H1 (cell line): ENCODE results near the gene MAPK4. TPM values are rescaled to one million over a fixed set of nuclear protein-coding genes. Genes with fewer than 3 reads are reported as not detected.

ENCODE experiments used
- CTCF ChIA-PET: fragments of 300-600 bp; sonication (Branson Sonifier 250); formaldehyde crosslinking; loops from one replicate; lab custom pipeline; 2021; ENCODE audit not compliant: partially characterized antibody; lab: Charles Lee
- POLR2A ChIA-PET: fragments of 300-600 bp; sonication (Branson Sonifier 250); formaldehyde crosslinking; loops from one replicate; lab custom pipeline; 2021; ENCODE audit warnings: inconsistent platforms; ENCODE audit not compliant: partially characterized antibody; lab: Charles Lee
- DNase-seq, 2 experiments: peaks; one replicate each; pipeline versions ENCODE4 v3.0.0 to v3.0.0-alpha.2; 2010 to 2022; ENCODE audit warnings: low spot score in 2 of 2, low read depth in 1 of 2, mixed read lengths in 1 of 2
- FAIRE-seq: peaks from 2 replicates; lab custom pipeline; 2011; peaks lifted over from hg19 to GRCh38; lab: Jason Lieb, UNC
- H2AFZ ChIP-seq: 2 replicates; pipeline ENCODE4 v1.8.1; 2012; ENCODE audit warnings: low read length, inconsistent platforms
- H2AK5ac ChIP-seq: 2 replicates; pipeline ENCODE4 v1.6.1; 2013; ENCODE audit warnings: low read depth, low read length
- H2BK120ac ChIP-seq: replicated peaks from 2 replicates; pipeline ENCODE3; 2013; ENCODE audit warnings: low read depth, low read length, inconsistent platforms
- H2BK12ac ChIP-seq: 2 replicates; pipeline ENCODE4 v1.6.1; 2013; ENCODE audit warnings: low read depth, low read length
- H2BK15ac ChIP-seq: 2 replicates; pipeline ENCODE4 v1.6.1; 2013; ENCODE audit warnings: low read length
- H2BK20ac ChIP-seq: 2 replicates; pipeline ENCODE4 v1.6.1; 2013; ENCODE audit warnings: low read length
- H2BK5ac ChIP-seq: 2 replicates; pipeline ENCODE4 v1.6.1; 2013; ENCODE audit warnings: low read depth, low read length
- H3K14ac ChIP-seq: 2 replicates; pipeline ENCODE4 v1.6.1; 2013; ENCODE audit warnings: inconsistent platforms; ENCODE audit not compliant: insufficient read length
- H3K18ac ChIP-seq: 2 replicates; pipeline ENCODE4 v1.6.1; 2013; ENCODE audit warnings: low read length; ENCODE audit errors: extremely low read depth
- H3K23ac ChIP-seq: 2 replicates; pipeline ENCODE4 v1.6.1; 2013; ENCODE audit warnings: inconsistent platforms; ENCODE audit not compliant: insufficient read length
- H3K23me2 ChIP-seq: 2 replicates; pipeline ENCODE4 v1.6.1; 2013; ENCODE audit warnings: low read depth, low read length
- H3K27ac ChIP-seq: 2 replicates; pipeline ENCODE4 v1.6.1; 2011; ENCODE audit warnings: low read depth, low read length, inconsistent platforms
- H3K27me3 ChIP-seq, 4 experiments: replicated peaks in 1 of 4; 1 replicate in 1 of 4; 2 replicates in 3 of 4; pipeline versions ENCODE4 v1.6.1 to v1.8.1; 2011 to 2013; ENCODE audit warnings: low read length in 3 of 4, mild to moderate bottlenecking in 3 of 4, inconsistent platforms in 2 of 4, mixed read lengths in 2 of 4, moderate library complexity in 1 of 4; ENCODE audit not compliant: control insufficient read depth in 3 of 4, insufficient read depth in 3 of 4; ENCODE audit errors: extremely low read depth in 1 of 4
- H3K36me3 ChIP-seq, 4 experiments: 2 replicates each; pipeline versions ENCODE4 v1.6.1 to v1.8.1; 2011 to 2013; ENCODE audit warnings: mild to moderate bottlenecking in 4 of 4, low read length in 3 of 4, moderate library complexity in 2 of 4, control low read depth in 1 of 4, inconsistent platforms in 1 of 4; ENCODE audit not compliant: insufficient read depth in 4 of 4, control insufficient read depth in 2 of 4
- H3K4ac ChIP-seq: replicated peaks from 2 replicates; pipeline ENCODE3; 2013; ENCODE audit warnings: low read length, low read depth, mixed read lengths, inconsistent platforms; ENCODE audit not compliant: insufficient read length
- H3K4me1 ChIP-seq, 4 experiments: replicated peaks in 1 of 4; 1 replicate in 1 of 4; 2 replicates in 3 of 4; pipeline versions ENCODE4 v1.6.1 to v1.8.1; 2011 to 2013; ENCODE audit warnings: low read length in 3 of 4, inconsistent platforms in 2 of 4, mixed read lengths in 1 of 4; ENCODE audit not compliant: insufficient read depth in 4 of 4, control insufficient read depth in 3 of 4
- H3K4me2 ChIP-seq, 2 experiments: 2 replicates each; pipeline versions ENCODE4 v1.6.1 to v1.8.1; 2011 to 2013; ENCODE audit warnings: low read depth in 2 of 2, low read length in 2 of 2, control low read depth in 1 of 2, inconsistent platforms in 1 of 2, mild to moderate bottlenecking in 1 of 2; ENCODE audit not compliant: insufficient read depth in 1 of 2
- H3K4me3 ChIP-seq, 4 experiments: fragments of 200-600, 300-600 bp in 1 of 4; sonication (generic), shearing (Covaris generic), sonication (Bioruptor Twin) in 1 of 4; 2 replicates each; pipeline versions ENCODE4 v1.5.1 to v1.8.1; 2011 to 2016; ENCODE audit warnings: low read length in 4 of 4, low read depth in 3 of 4, control low read depth in 2 of 4, inconsistent platforms in 2 of 4, mild to moderate bottlenecking in 2 of 4, mixed read lengths in 1 of 4, moderate library complexity in 1 of 4; ENCODE audit not compliant: insufficient read depth in 2 of 4; ENCODE audit errors: extremely low read depth in 1 of 4
- H3K56ac ChIP-seq: replicated peaks from 2 replicates; pipeline ENCODE3; 2013; ENCODE audit warnings: low read depth, mild to moderate bottlenecking, mixed read lengths, low read length, inconsistent platforms; ENCODE audit not compliant: insufficient read length
- H3K79me1 ChIP-seq: 2 replicates; pipeline ENCODE4 v1.6.1; 2013; ENCODE audit warnings: low read depth, low read length, control low read depth
- H3K79me2 ChIP-seq, 2 experiments: 2 replicates each; pipeline versions ENCODE4 v1.6.1 to v1.8.1; 2012 to 2013; ENCODE audit warnings: low read length in 2 of 2, mild to moderate bottlenecking in 2 of 2, inconsistent platforms in 1 of 2; ENCODE audit not compliant: insufficient read depth in 2 of 2, control insufficient read depth in 1 of 2
- H3K9ac ChIP-seq, 4 experiments: replicated peaks in 1 of 4; 1 replicate in 1 of 4; 2 replicates in 3 of 4; pipeline versions ENCODE4 v1.6.1 to v1.8.1; 2011 to 2013; ENCODE audit warnings: low read depth in 3 of 4, low read length in 3 of 4, control low read depth in 2 of 4, mild to moderate bottlenecking in 2 of 4, moderate library complexity in 2 of 4, inconsistent platforms in 1 of 4; ENCODE audit errors: extremely low read depth in 1 of 4
- H3K9me3 ChIP-seq, 2 experiments: 2 replicates each; pipeline versions ENCODE4 v1.6.1 to v1.8.1; 2012 to 2013; ENCODE audit warnings: mild to moderate bottlenecking in 2 of 2, moderate library complexity in 2 of 2, control low read depth in 1 of 2, inconsistent platforms in 1 of 2, low read depth in 1 of 2, low read length in 1 of 2, mixed read lengths in 1 of 2; ENCODE audit not compliant: insufficient read depth in 2 of 2
- H4K20me1 ChIP-seq, 2 experiments: replicated peaks in 1 of 2; 2 replicates each; pipeline versions ENCODE3 to v1.8.1; 2011 to 2013; ENCODE audit warnings: inconsistent platforms in 2 of 2, low read length in 2 of 2, mild to moderate bottlenecking in 1 of 2; ENCODE audit not compliant: insufficient read depth in 2 of 2, control insufficient read depth in 1 of 2
- H4K5ac ChIP-seq: 2 replicates; pipeline ENCODE4 v1.6.1; 2013; ENCODE audit warnings: low read length, low read depth, mixed read lengths, inconsistent platforms; ENCODE audit not compliant: insufficient read length
- H4K8ac ChIP-seq: 2 replicates; pipeline ENCODE4 v1.8.0; 2013; ENCODE audit warnings: mild to moderate bottlenecking, moderate library complexity, low read length, inconsistent platforms; ENCODE audit not compliant: insufficient read depth; ENCODE audit errors: extremely low read depth
- H4K91ac ChIP-seq: replicated peaks from 2 replicates; pipeline ENCODE3; 2013; ENCODE audit warnings: low read length, mixed read lengths, inconsistent platforms; ENCODE audit not compliant: insufficient read length
- BACH1 ChIP-seq: IDR thresholded peaks from 2 replicates; pipeline ENCODE4 v1.6.1; 2012; ENCODE audit warnings: low read length, improper control_type of control experiment
- BCL11A ChIP-seq, 2 experiments: IDR thresholded peaks; one replicate each; pipeline ENCODE4 v1.6.1; 2011; ENCODE audit warnings: low read depth in 2 of 2, low read length in 2 of 2, mild to moderate bottlenecking in 2 of 2
- CEBPB ChIP-seq: IDR thresholded peaks from 2 replicates; pipeline ENCODE4 v1.6.1; 2012; ENCODE audit warnings: low read depth, low read length
- CREB1 ChIP-seq: IDR thresholded peaks from 2 replicates; pipeline ENCODE4 v1.6.1; 2012; ENCODE audit warnings: inconsistent platforms
- CTBP2 ChIP-seq: IDR thresholded peaks from 2 replicates; pipeline ENCODE4 v1.7.0; 2011; ENCODE audit warnings: borderline replicate concordance, mild to moderate bottlenecking, moderate library complexity, mixed read lengths, low read length; ENCODE audit not compliant: insufficient read depth, insufficient read length
- JUND ChIP-seq: IDR thresholded peaks from 2 replicates; pipeline ENCODE4 v1.6.1; 2011; ENCODE audit warnings: mild to moderate bottlenecking, improper control_type of control experiment, low read length
- KDM1A ChIP-seq: fragments of 200-600, 300-600 bp; sonication (generic); IDR thresholded peaks from 2 replicates; pipeline ENCODE4 v1.7.1; 2016; ENCODE audit warnings: mild to moderate bottlenecking, low read length, borderline replicate concordance
- PHF8 ChIP-seq: fragments of 200-600 bp; sonication (generic); conservative IDR thresholded peaks from 2 replicates; pipeline ENCODE4 v1.7.1; 2012; ENCODE audit warnings: low read depth, mild to moderate bottlenecking, inconsistent platforms, low read length, moderate library complexity
- RNF2 ChIP-seq: fragments of 200-900, 300-1000 bp; sonication (generic); IDR thresholded peaks from 2 replicates; pipeline ENCODE4 v1.7.1; 2016; ENCODE audit warnings: borderline replicate concordance, low read depth, mild to moderate bottlenecking, antibody characterized with exemption, low read length; ENCODE audit not compliant: poor library complexity, severe bottlenecking; ENCODE audit errors: missing control alignments
- SIX5 ChIP-seq: IDR thresholded peaks from 2 replicates; pipeline ENCODE4 v1.6.1; 2011; ENCODE audit warnings: mild to moderate bottlenecking, low read depth, low read length
- TAF1 ChIP-seq: IDR thresholded peaks from 2 replicates; pipeline ENCODE4 v1.6.1; 2011; ENCODE audit warnings: mild to moderate bottlenecking, low read depth, low read length
- WGBS, 2 experiments: shearing (Covaris generic) in 1 of 2; methylation state at CpG; one replicate each; pipeline versions ENCODE4 v1.1.6 to v1.1.7; 2013 to 2015; ENCODE audit warnings: low lambda C conversion rate in 2 of 2, mixed read lengths in 2 of 2, inconsistent platforms in 1 of 2, low coverage in 1 of 2, missing lambda C conversion rate in 1 of 2; ENCODE audit not compliant: insufficient replicate concordance in 2 of 2, insufficient coverage in 1 of 2, insufficient read length in 1 of 2; ENCODE audit errors: extremely low coverage in 1 of 2, missing lambda C conversion rate in 1 of 2; 5-methylcytosine and 5-hydroxymethylcytosine counted together
- polyA plus RNA-seq, 7 experiments: library from polyadenylated mRNA; depleted of rRNA in 3 of 7; stranded (reverse) in 5 of 7; unstranded in 2 of 7; fragments of >200 nt in 5 of 7; fragments of 200-250 nt in 2 of 7; gene quantifications; 1 replicate in 5 of 7; 2 replicates in 1 of 7; 4 replicates in 1 of 7; pipeline versions ENCODE4 v1.2.1 to v1.2.3, GENCODE V29; 2011 to 2013; ENCODE audit warnings: missing spikeins in 2 of 7, mixed read lengths in 2 of 7
- total RNA-seq: library from RNA; stranded (reverse); fragmentation: NEBNext Ultra II Directional; extraction: Animal tissue kit (Norgen Biotek cat#: 25700); gene quantifications from 2 replicates; pipeline ENCODE4 v1.2.1, GENCODE V29; 2021
- TF ChIP-seq, protein P1 (sequence below): IDR thresholded peaks from 2 replicates; pipeline ENCODE4 v1.6.1; 2011; ENCODE audit warnings: low read depth, mild to moderate bottlenecking, low read length; ENCODE audit not compliant: insufficient read depth

The MAPK4 gene
- total and polyA plus RNA-seq, 2 of the 8 experiments (the other 6 are each of a cell fraction or from before 2014, with no cell fraction given): 3.2 to 3.7 TPM

DNA sequence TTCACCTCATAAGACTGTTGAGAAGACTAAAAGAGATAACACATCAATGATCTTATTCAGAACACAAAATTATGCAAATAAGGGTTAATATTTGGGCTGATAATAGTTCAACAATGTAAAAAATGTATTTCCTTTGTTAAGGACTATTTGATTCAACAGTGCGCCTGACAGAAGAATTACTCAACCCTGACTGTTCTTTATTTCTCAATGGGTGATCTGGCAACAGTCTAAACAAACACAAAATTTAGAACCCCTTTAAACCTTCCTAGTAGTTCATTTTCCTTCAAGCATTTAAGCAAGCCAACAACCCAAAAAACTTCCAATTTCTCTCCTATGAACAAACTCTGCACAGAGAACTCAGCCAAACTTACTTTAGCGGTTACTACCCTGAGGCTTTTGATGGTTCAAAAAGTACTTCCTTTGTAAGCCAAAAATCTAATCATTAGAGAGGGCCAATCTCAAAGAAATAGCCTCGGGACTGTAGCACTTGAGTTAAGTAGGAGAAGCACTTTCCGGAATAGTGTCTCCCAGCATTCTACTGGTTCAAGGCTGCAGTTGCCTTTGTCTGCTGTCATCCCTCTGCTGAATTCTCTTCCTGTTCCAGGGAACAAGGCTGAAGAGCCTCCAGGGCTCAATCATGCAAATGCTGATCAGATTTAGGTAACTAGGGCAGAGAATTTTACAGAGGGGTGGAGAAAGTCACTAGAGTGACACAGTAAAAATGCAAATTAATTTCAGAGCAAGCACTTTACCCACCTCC, 40.9 kb upstream of the MAPK4 start:
- H3K23ac ChIP-seq: no peak overlapping the region
- no peaks in the 10 kb centered on the region for H3K79me2 ChIP-seq
- H3K4me3 ChIP-seq: no peak overlapping the region
- no peaks in the 10 kb centered on the region for H3K9me3 ChIP-seq
- FAIRE-seq: no peak
- H2AK5ac ChIP-seq: no peak overlapping the region
- H3K9ac ChIP-seq: no peak overlapping the region
- H3K79me1 ChIP-seq: no peaks in the 10 kb centered on the region
- no peak overlapping the region for H3K14ac ChIP-seq
- H3K27ac ChIP-seq: no peak overlapping the region
- H4K5ac ChIP-seq: no peak overlapping the region
- no peak overlapping the region for H2BK120ac ChIP-seq
- H3K23me2 ChIP-seq: no peaks in the 10 kb centered on the region
- H3K4ac ChIP-seq: no peak overlapping the region
- no peak overlapping the region for H3K56ac ChIP-seq
- WGBS, 2 experiments: 91% methylated on average over 4 of the region's 4 CpGs; no CpG with 5 or more reads in 1 of the 2 experiments
- H4K8ac ChIP-seq: no peak overlapping the region
- H4K91ac ChIP-seq: no peak overlapping the region
- H3K4me2 ChIP-seq: no peak overlapping the region
- H2BK20ac ChIP-seq: no peak overlapping the region
- no peak overlapping the region for H2BK5ac ChIP-seq
- H3K4me1 ChIP-seq: no peaks in the 10 kb centered on the region
- H2AFZ ChIP-seq: no peak overlapping the region
- no peaks in the 10 kb centered on the region for H4K20me1 ChIP-seq
- DNase-seq: no peak
- no peak for TF ChIP-seq TAF1
- no peak for TF ChIP-seq PHF8
- no peak for TF ChIP-seq SIX5
- no peak for TF ChIP-seq CREB1
- TF ChIP-seq JUND: no peak
- TF ChIP-seq, protein P1, sequence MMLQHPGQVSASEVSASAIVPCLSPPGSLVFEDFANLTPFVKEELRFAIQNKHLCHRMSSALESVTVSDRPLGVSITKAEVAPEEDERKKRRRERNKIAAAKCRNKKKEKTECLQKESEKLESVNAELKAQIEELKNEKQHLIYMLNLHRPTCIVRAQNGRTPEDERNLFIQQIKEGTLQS: no peak
- no peak for TF ChIP-seq BCL11A (IDR thresholded peaks at IDR 0.05; ENCODE audit: low read depth in 2 of 2, low read length in 2 of 2)
- TF ChIP-seq CEBPB: no peak
- no peak for TF ChIP-seq RNF2
- no peak for TF ChIP-seq BACH1
- no peak for TF ChIP-seq CTBP2
- no peak for TF ChIP-seq KDM1A
- TF ChIP-seq, all 59 proteins: peak for 0
- CTCF ChIA-PET: no interaction called here
- POLR2A ChIA-PET: no interaction called here
- no peak overlapping the region for H2BK15ac ChIP-seq
- no peaks in the 10 kb centered on the region for H3K27me3 ChIP-seq
- no peaks in the 10 kb centered on the region for H3K36me3 ChIP-seq
- no peak overlapping the region for H3K18ac ChIP-seq
- no peak overlapping the region for H2BK12ac ChIP-seq
